Effector memory CD8-positive, alpha-beta T cell (primary cell): Measurements from ENCODE around the gene DPF3.

Source experiments
- ATAC-seq: fragments of 150-1000 bp; cut with Tn5 transposase; replicated peaks from 2 replicates; pipeline ENCODE4 v1.10.0; 2021; ENCODE audit warnings: mild to moderate bottlenecking, moderate library complexity
- DNase-seq, 3 experiments: peaks; one replicate each; pipeline ENCODE4 v3.0.0; 2021
- H3K27ac Mint-ChIP-seq, 2 donors: one replicate each; pipeline ENCODE4 v1.8.0; 2022; ENCODE audit warnings: mild to moderate bottlenecking in 2 of 2, mixed read lengths in 2 of 2, moderate library complexity in 2 of 2
- H3K27me3 Mint-ChIP-seq, 2 donors: one replicate each; pipeline ENCODE4 v1.8.0; 2022; ENCODE audit warnings: mixed read lengths in 2 of 2
- H3K36me3 Mint-ChIP-seq: one replicate; pipeline ENCODE4 v1.8.0; 2022; ENCODE audit warnings: mild to moderate bottlenecking, moderate library complexity, mixed read lengths; ENCODE audit not compliant: insufficient read depth
- H3K4me1 Mint-ChIP-seq, 2 donors: one replicate each; pipeline ENCODE4 v1.8.0; 2022; ENCODE audit warnings: low read depth in 2 of 2, mixed read lengths in 2 of 2
- H3K4me3 Mint-ChIP-seq, 2 donors: one replicate each; pipeline ENCODE4 v1.8.0; 2022; ENCODE audit warnings: mild to moderate bottlenecking in 2 of 2, mixed read lengths in 2 of 2, moderate library complexity in 2 of 2
- H3K9me3 Mint-ChIP-seq, 2 donors: one replicate each; pipeline ENCODE4 v1.8.0; 2022; ENCODE audit warnings: mixed read lengths in 2 of 2

Gene DPF3

DNA sequence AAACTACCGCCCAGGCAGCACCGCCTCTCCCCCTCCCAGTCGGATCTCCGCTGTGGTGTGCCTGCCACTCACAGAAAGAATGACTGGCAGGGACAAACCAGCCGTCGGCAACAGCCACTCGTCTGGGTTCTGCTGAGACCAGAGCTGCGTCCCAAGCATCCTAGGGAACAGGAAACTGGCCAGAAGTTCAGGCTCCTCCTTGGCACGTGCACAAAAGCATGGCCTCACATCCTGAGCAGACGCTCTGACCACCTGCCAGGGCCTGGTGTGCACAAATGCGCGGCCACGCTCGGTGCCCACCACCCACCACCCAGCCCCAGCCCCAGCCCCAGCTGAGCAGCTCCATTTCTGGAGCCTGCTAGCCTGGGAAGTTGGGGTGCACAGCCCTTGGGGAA is 214.8 kb downstream of the DPF3 start:
- ATAC-seq, result no peak
- Mint-ChIP-seq H3K4me1 (no peaks in the 10 kb centered on the region), H3K36me3 (no peaks in the 10 kb centered on the region), H3K27me3 (peaks cover 2 to 6% of the 10 kb centered on the region in 2 donors), H3K27ac (no peak overlapping the region), H3K4me3 (no peak overlapping the region), H3K9me3 (no peaks in the 10 kb centered on the region)
- no peak for DNase-seq

DNA sequence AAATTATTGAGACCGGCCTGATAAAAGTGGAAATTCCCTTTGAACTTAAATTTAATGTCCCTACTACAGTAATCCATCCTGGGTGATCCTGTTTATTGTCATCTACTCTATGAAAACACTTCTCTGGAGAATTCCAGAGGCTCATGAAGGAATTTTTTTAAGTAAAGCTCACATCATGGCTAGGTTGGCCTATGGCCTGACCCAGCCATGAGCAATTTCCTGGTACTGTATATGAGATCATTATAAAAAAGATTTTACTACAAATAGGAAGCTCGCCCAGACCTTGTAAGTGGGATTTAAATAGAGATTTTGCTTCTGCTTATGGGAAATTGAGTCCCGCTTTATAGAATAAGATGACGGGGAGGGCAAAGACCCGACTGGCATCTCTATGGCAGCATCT is 215.5 kb downstream of the DPF3 start:
- H3K9me3 Mint-ChIP-seq, result no peaks in the 10 kb centered on the region
- H3K27ac Mint-ChIP-seq, result no peak overlapping the region
- no peak overlapping the region for H3K4me3 Mint-ChIP-seq
- H3K36me3 Mint-ChIP-seq, result no peaks in the 10 kb centered on the region
- ATAC-seq (no peak), DNase-seq (no peak)
- H3K4me1 Mint-ChIP-seq, result no peaks in the 10 kb centered on the region
- peaks cover 8 to 11% of the 10 kb centered on the region in 2 donors for H3K27me3 Mint-ChIP-seq

DNA sequence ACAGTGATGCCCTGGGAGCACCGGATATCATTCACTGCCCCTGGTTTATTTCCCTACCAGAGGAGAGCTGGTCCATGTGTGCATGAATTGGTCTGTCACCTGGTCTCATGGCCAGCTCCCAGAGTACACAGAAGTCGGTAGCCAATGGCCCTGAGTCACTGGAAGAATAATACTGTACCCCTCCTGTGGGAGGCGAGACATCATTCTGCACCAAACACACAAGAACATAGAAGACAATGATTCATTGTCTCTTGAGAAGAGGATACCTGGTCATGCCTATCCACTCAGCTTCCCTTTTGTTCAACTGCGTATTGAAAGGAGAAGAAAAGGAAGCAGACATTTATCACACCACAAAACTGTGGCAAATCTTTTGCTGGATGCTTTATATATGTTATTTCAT is 216.2 kb downstream of the DPF3 start:
- Mint-ChIP-seq H3K4me1 (no peaks in the 10 kb centered on the region), H3K9me3 (no peaks in the 10 kb centered on the region), H3K4me3 (no peak overlapping the region), H3K36me3 (no peaks in the 10 kb centered on the region), H3K27me3 (peaks cover 8 to 11% of the 10 kb centered on the region in 2 donors), H3K27ac (no peak overlapping the region)
- no peak for ATAC-seq
- no peak for DNase-seq

DNA sequence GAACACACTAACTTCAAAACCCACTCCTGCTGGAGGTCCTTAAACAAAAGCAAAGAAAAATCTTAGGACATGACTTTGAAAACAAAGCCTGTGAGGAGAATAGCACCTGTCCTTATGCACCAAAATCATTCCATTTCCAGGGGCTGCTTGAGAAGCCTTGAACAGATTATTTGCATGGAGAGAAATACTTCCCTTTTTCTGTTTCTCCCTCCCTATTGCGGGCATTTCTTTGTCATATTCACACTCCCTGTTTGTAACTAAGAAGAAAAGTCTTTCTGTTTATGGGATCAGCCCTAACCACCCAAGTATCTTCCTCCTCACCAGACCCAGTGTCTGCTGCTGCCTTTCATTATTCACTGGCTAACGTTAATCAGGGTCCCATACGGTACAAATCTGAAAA is 218.8 kb downstream of the DPF3 start:
- ATAC-seq (no peak), DNase-seq (no peak)
- H3K9me3 Mint-ChIP-seq, result no peaks in the 10 kb centered on the region
- peaks cover 23 to 24% of the 10 kb centered on the region in 2 donors for H3K27me3 Mint-ChIP-seq
- no peaks in the 10 kb centered on the region for H3K36me3 Mint-ChIP-seq
- no peaks in the 10 kb centered on the region for H3K4me1 Mint-ChIP-seq
- no peak overlapping the region for H3K27ac Mint-ChIP-seq
- H3K4me3 Mint-ChIP-seq, result no peak overlapping the region

DNA sequence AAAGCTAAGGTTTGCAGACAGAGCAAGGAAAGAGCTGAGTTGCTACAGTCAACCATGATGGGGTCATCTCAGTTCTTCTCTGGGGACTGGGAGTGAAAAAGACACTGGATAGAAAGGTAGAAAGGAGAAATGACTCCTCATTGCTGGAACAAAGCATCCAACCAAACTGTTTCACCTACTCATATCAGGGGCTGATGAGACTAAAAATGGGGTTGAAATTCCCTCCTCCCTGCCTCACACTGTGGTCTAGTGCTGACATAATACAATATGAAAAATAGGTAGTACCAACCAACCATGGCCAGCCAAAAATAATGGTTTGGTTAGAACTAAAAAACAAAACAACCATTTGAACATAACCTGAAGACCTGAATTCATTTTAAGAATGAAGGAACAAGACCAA is 220.7 kb downstream of the DPF3 start:
- H3K4me3 Mint-ChIP-seq, result no peak overlapping the region
- H3K4me1 Mint-ChIP-seq, result no peaks in the 10 kb centered on the region

DNA sequence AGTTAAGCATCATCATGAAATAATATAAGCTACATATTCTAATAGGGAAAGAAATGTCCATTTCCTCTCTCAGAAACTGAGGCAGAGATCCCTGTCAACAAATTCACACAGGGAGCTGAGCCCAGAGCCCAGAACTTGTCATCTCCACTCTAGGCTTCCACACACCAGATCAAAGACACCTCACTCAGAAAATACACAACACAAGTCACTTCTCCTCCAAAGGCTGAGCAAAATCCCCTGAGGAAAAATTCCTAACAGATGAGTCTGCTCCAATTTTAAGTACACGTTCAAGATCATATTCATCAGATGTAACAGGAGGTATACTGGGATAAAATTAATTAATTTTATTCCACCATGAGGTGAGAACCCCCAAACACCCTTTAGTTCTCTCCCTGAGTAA is 227.3 kb downstream of the DPF3 start:
- no peak overlapping the region for H3K4me3 Mint-ChIP-seq
- peaks cover 0 to 3% of the 10 kb centered on the region in 2 donors for H3K4me1 Mint-ChIP-seq
- no peak for DNase-seq
- no peaks in the 10 kb centered on the region for H3K36me3 Mint-ChIP-seq
- H3K9me3 Mint-ChIP-seq, result no peaks in the 10 kb centered on the region
- H3K27me3 Mint-ChIP-seq, result peaks cover 21 to 32% of the 10 kb centered on the region in 2 donors
- ATAC-seq, result no peak
- H3K27ac Mint-ChIP-seq, result no peak overlapping the region

More for the DNA sequence above, 220.7 kb downstream of the DPF3 start:
- DNase-seq (no peak), ATAC-seq (no peak)
- Mint-ChIP-seq H3K9me3 (no peaks in the 10 kb centered on the region), H3K36me3 (no peaks in the 10 kb centered on the region), H3K27ac (no peak overlapping the region), H3K27me3 (peaks cover 27 to 33% of the 10 kb centered on the region in 2 donors)

DNA sequence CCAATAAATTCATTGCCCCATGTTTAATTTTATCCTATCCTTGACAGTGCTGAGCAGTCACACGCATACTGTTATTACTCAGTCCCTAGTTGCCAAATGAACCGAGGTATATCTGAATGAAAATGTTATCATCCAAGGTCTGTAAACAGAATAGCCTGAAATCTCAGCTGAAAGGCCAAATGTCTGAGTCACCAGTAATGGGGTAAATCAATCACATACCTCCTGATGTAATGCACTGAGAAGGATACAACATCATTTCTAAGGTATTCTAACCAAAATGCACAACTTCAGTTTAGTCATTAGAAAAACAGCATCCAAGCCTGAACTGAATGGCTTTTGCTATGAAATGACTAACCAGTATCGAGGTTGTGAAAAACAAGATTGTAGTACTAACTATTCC is 228.6 kb downstream of the DPF3 start:
- Mint-ChIP-seq H3K36me3 (no peaks in the 10 kb centered on the region), H3K27me3 (peaks cover 10 to 20% of the 10 kb centered on the region in 2 donors), H3K9me3 (no peaks in the 10 kb centered on the region), H3K4me1 (peaks cover 0 to 3% of the 10 kb centered on the region in 2 donors), H3K27ac (no peak overlapping the region), H3K4me3 (no peak overlapping the region)
- ATAC-seq, result no peak
- no peak for DNase-seq

DNA sequence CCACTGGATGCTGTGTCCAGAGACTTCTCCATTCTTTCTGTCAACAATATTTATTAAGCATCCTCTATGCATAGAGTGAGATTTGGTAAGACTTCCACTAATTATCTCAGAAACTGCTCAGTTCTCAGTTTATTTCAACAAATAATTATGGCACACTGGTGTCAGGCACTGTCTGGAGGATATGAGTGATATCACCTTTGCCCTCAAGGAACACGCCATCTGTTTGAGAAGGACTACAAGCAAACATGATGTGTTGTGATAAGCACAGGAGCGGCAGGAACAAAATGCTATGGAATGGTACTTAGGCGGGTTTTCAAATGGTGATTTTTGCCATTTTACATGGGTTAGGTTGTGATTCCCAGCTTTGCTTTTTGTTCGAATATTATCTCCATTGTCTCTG is 229.2 kb downstream of the DPF3 start:
- no peak for ATAC-seq
- no peaks in the 10 kb centered on the region for H3K9me3 Mint-ChIP-seq
- no peaks in the 10 kb centered on the region for H3K36me3 Mint-ChIP-seq
- no peak overlapping the region for H3K4me3 Mint-ChIP-seq
- H3K4me1 Mint-ChIP-seq, result peaks cover 0 to 3% of the 10 kb centered on the region in 2 donors
- DNase-seq, result no peak
- peaks cover 4 to 19% of the 10 kb centered on the region in 2 donors for H3K27me3 Mint-ChIP-seq
- H3K27ac Mint-ChIP-seq, result no peak overlapping the region

DNA sequence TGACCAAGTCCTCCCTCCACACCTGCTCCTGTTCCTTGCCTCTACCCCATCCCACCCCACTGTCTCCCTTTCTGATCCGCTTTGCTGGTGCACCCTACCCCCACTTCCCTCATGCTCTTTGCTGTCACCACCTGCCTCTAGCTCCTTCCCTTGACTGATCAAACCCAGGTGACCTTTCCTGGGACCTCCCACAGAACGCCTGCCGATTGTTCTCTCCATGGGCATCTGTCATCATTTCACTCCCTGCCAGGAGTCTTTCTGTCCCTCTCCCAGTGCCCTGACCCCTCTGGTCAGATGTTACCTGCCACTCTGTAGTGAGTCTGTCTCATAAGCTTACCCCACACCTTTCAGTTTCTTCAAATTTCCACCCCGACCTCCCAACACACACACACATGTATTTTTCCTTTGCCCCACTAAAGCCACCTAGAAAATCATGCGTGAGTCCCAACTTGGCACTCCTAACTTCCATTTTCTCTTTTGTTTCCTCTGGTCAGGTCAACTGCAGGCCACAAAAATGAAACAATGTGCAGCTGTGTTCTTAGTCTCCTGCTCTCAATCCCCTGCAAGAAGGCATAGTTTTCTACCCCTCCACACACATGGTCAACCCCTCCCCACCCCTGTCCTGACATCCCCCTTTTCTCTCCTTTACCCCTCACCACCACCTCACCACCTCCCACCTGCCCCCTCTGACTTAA is 229.8 kb downstream of the DPF3 start:
- Mint-ChIP-seq H3K27me3 (peaks cover 5 to 19% of the 10 kb centered on the region in 2 donors), H3K36me3 (no peaks in the 10 kb centered on the region), H3K27ac (no peak overlapping the region), H3K9me3 (no peaks in the 10 kb centered on the region), H3K4me3 (no peak overlapping the region), H3K4me1 (peaks cover 0 to 3% of the 10 kb centered on the region in 2 donors)
- DNase-seq (no peak), ATAC-seq (no peak)

DNA sequence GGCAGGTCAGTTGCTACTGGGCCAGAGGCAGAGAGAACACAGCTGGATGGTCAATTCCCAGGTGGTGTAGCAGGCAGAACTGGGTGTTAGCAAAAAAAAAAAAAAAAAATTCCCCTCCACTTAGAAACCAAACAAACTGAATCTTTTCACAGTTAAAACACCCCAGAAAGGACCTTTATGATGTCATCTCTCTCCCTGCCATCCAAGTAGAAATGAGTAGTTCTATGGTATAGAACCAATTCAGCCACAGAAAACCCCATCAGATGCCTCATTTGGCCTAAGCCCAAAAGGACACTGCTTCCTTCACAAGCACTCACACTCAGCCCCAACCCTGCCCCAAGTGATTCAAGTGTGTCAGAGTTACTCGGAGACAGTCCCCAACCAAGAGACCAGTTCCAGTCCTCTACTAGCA is 230.8 kb downstream of the DPF3 start:
- Mint-ChIP-seq H3K4me3 (no peak overlapping the region), H3K4me1 (peaks cover 0 to 3% of the 10 kb centered on the region in 2 donors), H3K27me3 (peaks cover 9 to 23% of the 10 kb centered on the region in 2 donors), H3K27ac (no peak overlapping the region), H3K36me3 (no peaks in the 10 kb centered on the region), H3K9me3 (no peaks in the 10 kb centered on the region)
- DNase-seq, result no peak
- no peak for ATAC-seq

DNA sequence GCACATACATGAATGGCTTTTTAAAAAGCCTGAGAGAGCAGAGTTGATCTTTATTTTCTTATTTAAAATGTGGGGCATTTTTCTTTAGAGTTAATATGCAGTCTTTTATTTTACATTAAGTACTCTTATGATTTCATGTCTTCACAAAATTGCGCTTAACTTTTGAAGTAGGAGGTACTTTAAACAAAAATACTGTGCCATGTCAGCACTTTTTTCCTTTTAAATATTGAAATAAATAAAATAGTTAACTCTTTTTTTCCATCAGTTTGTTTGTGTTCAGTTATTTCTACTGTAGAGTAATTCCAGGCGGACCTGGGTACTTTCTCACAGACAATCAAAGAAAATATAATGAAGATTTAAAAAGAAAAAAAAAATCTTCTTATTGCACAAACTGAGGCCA is 231.7 kb downstream of the DPF3 start:
- Mint-ChIP-seq H3K27ac (no peak overlapping the region), H3K27me3 (peaks cover 9 to 23% of the 10 kb centered on the region in 2 donors), H3K4me1 (peaks cover 0 to 3% of the 10 kb centered on the region in 2 donors), H3K4me3 (no peak overlapping the region), H3K9me3 (no peaks in the 10 kb centered on the region), H3K36me3 (no peaks in the 10 kb centered on the region)
- DNase-seq, result no peak
- no peak for ATAC-seq

DNA sequence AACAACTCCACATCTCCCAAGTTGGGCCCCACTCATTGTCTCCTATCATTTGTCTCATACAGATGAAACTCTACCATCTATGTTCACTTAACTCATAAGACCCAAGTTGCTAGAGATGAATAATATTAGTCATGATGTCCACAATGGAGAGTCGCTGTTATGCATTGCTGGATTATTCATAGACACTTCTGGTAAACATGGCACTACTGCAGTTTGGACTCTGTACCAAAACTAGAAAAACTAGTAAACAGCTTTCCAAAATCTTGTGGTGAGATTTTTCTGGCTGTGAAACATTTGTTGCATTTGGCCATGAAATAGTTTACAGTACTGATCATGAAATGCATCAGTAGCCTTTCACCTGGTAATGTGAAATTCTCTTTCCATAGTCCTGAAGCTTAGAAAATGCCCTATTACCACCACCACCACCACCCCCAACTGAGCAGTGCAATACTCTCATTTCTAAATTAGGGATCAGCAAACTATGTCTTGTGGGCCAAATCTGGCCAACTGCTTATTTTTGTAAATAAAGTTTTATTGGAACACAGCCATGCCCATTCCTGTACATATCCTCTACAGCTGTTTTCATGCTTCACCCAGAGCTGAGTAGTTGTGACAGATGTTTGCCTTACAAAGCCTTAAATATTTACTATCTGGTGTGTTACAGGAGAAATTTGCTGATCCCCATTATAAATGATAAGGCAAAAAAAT is 236.5 kb downstream of the DPF3 start:
- Mint-ChIP-seq H3K4me1 (no peaks in the 10 kb centered on the region), H3K36me3 (no peaks in the 10 kb centered on the region), H3K9me3 (no peaks in the 10 kb centered on the region), H3K4me3 (no peak overlapping the region), H3K27ac (no peak overlapping the region), H3K27me3 (peaks cover 24 to 32% of the 10 kb centered on the region in 2 donors)
- no peak for DNase-seq
- no peak for ATAC-seq

DNA sequence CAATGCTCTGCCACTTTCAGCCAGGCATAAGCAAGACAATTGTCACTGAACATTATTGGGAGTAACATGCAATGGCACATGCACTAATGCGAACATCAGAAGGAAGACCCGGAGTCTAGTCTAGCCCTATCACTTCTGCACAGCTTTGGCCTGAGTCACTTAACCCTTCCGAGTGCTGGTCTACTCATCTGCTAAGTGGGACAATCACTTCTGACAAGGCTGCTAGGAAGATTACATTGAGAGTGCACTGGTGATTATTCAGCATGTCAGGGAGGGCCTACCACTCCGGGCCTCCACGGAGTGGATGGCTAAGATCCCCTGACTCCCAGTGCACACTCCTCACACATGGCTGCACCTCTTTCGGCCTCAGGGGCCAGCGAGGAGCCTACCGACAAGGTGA is 240.9 kb downstream of the DPF3 start:
- H3K4me1 Mint-ChIP-seq, result no peaks in the 10 kb centered on the region
- no peaks in the 10 kb centered on the region for H3K36me3 Mint-ChIP-seq
- DNase-seq, result no peak
- no peak overlapping the region for H3K4me3 Mint-ChIP-seq
- no peaks in the 10 kb centered on the region for H3K9me3 Mint-ChIP-seq
- H3K27me3 Mint-ChIP-seq, result peaks cover 9 to 35% of the 10 kb centered on the region in 2 donors
- H3K27ac Mint-ChIP-seq, result no peak overlapping the region
- ATAC-seq, result no peak

DNA sequence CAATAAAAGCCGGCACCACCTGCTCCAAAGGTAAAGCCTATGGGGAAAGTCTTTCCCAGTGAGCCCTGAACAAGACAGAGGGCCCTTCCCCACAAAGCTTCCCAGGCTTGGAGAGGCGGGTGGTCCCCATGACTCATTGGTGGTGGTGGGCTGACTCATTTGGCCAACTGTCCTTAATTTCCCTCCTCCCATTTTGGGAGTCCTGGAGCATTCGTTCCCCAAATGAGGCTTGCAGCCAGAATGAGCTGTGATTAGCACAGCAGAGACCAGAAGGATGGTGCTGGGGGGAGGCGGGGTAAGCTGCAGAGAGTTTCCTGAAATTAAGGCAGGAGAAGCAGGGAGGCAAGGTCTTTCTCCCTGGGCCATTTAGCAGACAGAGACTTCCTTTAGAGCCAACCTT is 241.7 kb downstream of the DPF3 start:
- Mint-ChIP-seq H3K4me3 (no peak overlapping the region), H3K4me1 (no peaks in the 10 kb centered on the region), H3K27me3 (peaks cover 9 to 34% of the 10 kb centered on the region in 2 donors), H3K9me3 (no peaks in the 10 kb centered on the region), H3K27ac (no peak overlapping the region), H3K36me3 (no peaks in the 10 kb centered on the region)
- ATAC-seq, result no peak
- DNase-seq, result no peak
